Mucosa of descending colon (tissue), 3 donors: Measurements from ENCODE around the gene ACTL6B. TPM values are rescaled to one million over a fixed set of nuclear protein-coding genes. Genes with fewer than 3 reads are reported as not detected.

Experiments
- ATAC-seq: fragments of 200-7000 bp; cut with Tn5 transposase; one replicate; pipeline ENCODE4 v1.9.1; 2020; ENCODE audit warnings: mild to moderate bottlenecking, moderate library complexity
- DNase-seq, 3 donors: peaks; one replicate each; pipeline ENCODE4 v3.0.0-alpha.2; 2020
- H3K36me3 ChIP-seq: fragments of 200-600 bp; one replicate; pipeline ENCODE4 v1.8.0; 2021; ENCODE audit warnings: low read depth, mild to moderate bottlenecking
- H3K4me1 ChIP-seq: fragments of 200-600 bp; one replicate; pipeline ENCODE4 v1.8.0; 2021; ENCODE audit warnings: low read depth, mild to moderate bottlenecking
- H3K4me3 ChIP-seq: fragments of 200-600 bp; one replicate; pipeline ENCODE4 v1.8.0; 2021; ENCODE audit warnings: mild to moderate bottlenecking
- H3K9me3 ChIP-seq: fragments of 200-600 bp; one replicate; pipeline ENCODE4 v1.8.0; 2021; ENCODE audit warnings: mild to moderate bottlenecking
- intact Hi-C, 2 donors: fragments of 100-400 bp; cut with DNase I in 1 of 2; cut with micrococcal nuclease in 1 of 2; formaldehyde crosslinking; loops; one replicate each; pipeline versions ENCODE4 v1.11.0 to v1.11.1; 2022; cut with DNase I, micrococcal nuclease
- total RNA-seq, 3 donors: library from RNA; stranded (reverse); fragmentation: NEBNext Ultra II Directional in 2 of 3; extraction: Animal tissue kit (Norgen Biotek cat#: 25700) in 2 of 3; gene quantifications; one replicate each; pipeline versions ENCODE4 v1.2.1 to v1.2.4, GENCODE V29; 2021 to 2023
- TF ChIP-seq, protein P1 (sequence below): fragments of 200-600 bp; IDR thresholded peaks from one replicate; pipeline ENCODE4 v1.8.0; 2022; ENCODE audit warnings: antibody characterized with exemption, mild to moderate bottlenecking
- donor health status: DM: no; HTN: no; CAD: no; lungs with moderate emphysema.
- donor health status: DM: no; HTN: no; CAD: no.
- donor health status: DM: no; HTN: yes; CAD: no.

The ACTL6B gene
- total RNA-seq, 3 donors from 2014 or later, result 1.2 TPM; not detected in 2

DNA sequence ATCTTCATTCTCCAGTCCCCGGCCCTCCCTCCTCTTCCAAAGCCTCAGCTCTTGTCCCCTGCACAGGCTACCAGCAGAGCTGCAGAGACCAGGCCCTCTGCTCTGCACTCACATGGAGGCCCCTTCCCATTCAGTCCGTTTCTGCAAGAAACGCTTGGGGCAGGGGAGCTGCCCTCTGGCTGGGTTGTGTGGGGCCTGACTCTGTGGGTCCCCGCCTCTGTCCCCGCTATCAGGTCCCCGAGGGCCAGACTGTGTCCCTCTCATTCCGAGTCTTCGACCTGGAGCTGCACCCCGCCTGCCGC lies 52.6 kb downstream of the ACTL6B start:
- DNase-seq (no peak), ATAC-seq (no peak)
- TF ChIP-seq, protein P1, sequence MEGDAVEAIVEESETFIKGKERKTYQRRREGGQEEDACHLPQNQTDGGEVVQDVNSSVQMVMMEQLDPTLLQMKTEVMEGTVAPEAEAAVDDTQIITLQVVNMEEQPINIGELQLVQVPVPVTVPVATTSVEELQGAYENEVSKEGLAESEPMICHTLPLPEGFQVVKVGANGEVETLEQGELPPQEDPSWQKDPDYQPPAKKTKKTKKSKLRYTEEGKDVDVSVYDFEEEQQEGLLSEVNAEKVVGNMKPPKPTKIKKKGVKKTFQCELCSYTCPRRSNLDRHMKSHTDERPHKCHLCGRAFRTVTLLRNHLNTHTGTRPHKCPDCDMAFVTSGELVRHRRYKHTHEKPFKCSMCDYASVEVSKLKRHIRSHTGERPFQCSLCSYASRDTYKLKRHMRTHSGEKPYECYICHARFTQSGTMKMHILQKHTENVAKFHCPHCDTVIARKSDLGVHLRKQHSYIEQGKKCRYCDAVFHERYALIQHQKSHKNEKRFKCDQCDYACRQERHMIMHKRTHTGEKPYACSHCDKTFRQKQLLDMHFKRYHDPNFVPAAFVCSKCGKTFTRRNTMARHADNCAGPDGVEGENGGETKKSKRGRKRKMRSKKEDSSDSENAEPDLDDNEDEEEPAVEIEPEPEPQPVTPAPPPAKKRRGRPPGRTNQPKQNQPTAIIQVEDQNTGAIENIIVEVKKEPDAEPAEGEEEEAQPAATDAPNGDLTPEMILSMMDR, result no peak
- Histone ChIP-seq H3K4me3 (peak overlapping the region; percentile 32), H3K36me3 (no peaks in the 10 kb centered on the region), H3K4me1 (peaks cover 19% of the 10 kb centered on the region), H3K9me3 (no peaks in the 10 kb centered on the region)
- intact Hi-C loops, result no loop called here

DNA sequence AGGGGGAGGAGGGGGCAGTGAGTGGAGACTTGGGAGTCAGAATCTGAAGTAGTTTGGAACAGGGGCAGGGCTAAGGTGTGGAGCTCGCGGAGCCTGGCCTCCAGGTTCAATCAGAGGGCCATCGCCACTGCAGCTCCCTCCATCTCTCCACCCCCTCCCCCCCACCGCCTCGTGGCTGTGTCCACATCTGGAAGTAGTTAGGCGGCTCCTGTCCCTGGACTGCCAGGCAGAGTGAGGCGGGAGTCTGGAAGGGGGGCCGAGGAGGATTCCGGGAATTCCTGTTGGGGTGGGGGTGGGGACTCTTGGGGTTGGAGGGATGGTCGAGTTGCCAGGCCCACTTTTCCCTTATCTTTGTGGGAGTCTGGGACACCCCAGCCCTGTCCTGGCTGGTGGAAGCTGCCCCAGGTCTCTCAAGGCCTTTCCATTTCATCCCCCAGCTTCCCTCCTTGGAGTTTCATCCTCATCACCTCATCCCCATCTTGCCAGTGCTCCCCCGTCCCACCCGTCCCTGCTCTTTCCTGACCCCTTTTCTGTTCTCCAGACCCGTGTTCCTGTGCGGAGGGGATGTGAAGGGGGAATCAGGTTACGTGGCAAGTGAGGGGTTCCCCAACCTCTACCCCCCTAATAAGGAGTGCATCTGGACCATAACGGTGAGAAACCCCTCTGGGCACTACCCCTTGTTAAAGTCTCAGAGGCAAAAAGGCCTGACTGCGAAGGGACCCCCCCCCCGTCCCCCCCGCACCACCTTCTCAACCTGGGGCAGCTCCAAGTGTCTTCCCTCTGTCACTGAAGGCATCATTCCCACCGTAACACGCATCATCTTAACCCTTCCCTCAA lies 53.1 kb downstream of the ACTL6B start:
- ATAC-seq, result no peak
- intact Hi-C loops, result no loop called here

GRCh38 chr7:100600730-100601038 lies 55.6 kb downstream of the ACTL6B start:
- no peak for DNase-seq
- intact Hi-C loops, result no loop called here
- Histone ChIP-seq H3K4me3 (no peak overlapping the region), H3K9me3 (no peaks in the 10 kb centered on the region), H3K4me1 (peaks cover 18% of the 10 kb centered on the region), H3K36me3 (no peaks in the 10 kb centered on the region)
- TF ChIP-seq, protein P1, result no peak
- ATAC-seq, result no peak

More for the DNA sequence above, 53.1 kb downstream of the ACTL6B start:
- no peak overlapping the region for H3K4me3 ChIP-seq
- TF ChIP-seq, protein P1, result no peak
- H3K36me3 ChIP-seq, result no peaks in the 10 kb centered on the region
- H3K9me3 ChIP-seq, result no peaks in the 10 kb centered on the region
- peaks cover 19% of the 10 kb centered on the region for H3K4me1 ChIP-seq
- peak in 2 of 3 donors; percentile 62 to 78 for DNase-seq

GRCh38 chr7:100599911-100600729 lies 56.1 kb downstream of the ACTL6B start:
- no peaks in the 10 kb centered on the region for H3K36me3 ChIP-seq
- ATAC-seq (no peak), DNase-seq (no peak)
- intact Hi-C loops, result no loop called here
- TF ChIP-seq, protein P1, result no peak
- H3K9me3 ChIP-seq, result no peaks in the 10 kb centered on the region
- H3K4me3 ChIP-seq, result no peak overlapping the region
- peaks cover 14% of the 10 kb centered on the region for H3K4me1 ChIP-seq

- TF ChIP-seq, protein P1, result no peak
- ATAC-seq (no peak), DNase-seq (no peak)
- no peak overlapping the region for H3K4me3 ChIP-seq
- H3K36me3 ChIP-seq, result no peaks in the 10 kb centered on the region
- H3K4me1 ChIP-seq, result peaks cover 5% of the 10 kb centered on the region
- intact Hi-C loops, result no loop called here
- H3K9me3 ChIP-seq, result no peaks in the 10 kb centered on the region
Observed at GRCh38 chr7:100598425-100598824, 57.8 kb downstream of the ACTL6B start.
